ENCODE data around the gene IFNA5.

GRCh38 chr9:21294364-21294774, 10.7 kb downstream of the IFNA5 start:
- no peak for TF ChIP-seq CTCF (IDR thresholded peaks at IDR 0.05; ENCODE audit: insufficient read depth, low read depth, low read length)
- no peak for TF ChIP-seq EZH2 (IDR thresholded peaks at IDR 0.05; ENCODE audit: insufficient read depth, low read length)

Measured in astrocyte (in vitro differentiated cells and primary cell).